Mammary epithelial cell (primary cell): Measurements from ENCODE around the gene ZFYVE1.

ENCODE experiments used
- CTCF ChIP-seq, 2 donors: IDR thresholded peaks in 1 of 2; conservative IDR thresholded peaks in 1 of 2; 2 replicates each; pipeline ENCODE4 v1.5.1; 2011 to 2012; ENCODE audit warnings: inconsistent platforms in 2 of 2, low read length in 2 of 2, mild to moderate bottlenecking in 2 of 2, control low read depth in 1 of 2, low read depth in 1 of 2; ENCODE audit not compliant: insufficient read depth in 1 of 2; ENCODE audit errors: extremely low read depth in 1 of 2
- EZH2 ChIP-seq: IDR thresholded peaks from 2 replicates; pipeline ENCODE4 v1.6.1; 2012; ENCODE audit warnings: low read length, inconsistent platforms, borderline replicate concordance

GRCh38 chr14:72962829-72963312 is 64.0 kb downstream of the ZFYVE1 start:
- TF ChIP-seq CTCF (conservative IDR thresholded peaks at IDR 0.05 in 1 of 2, IDR thresholded peaks at IDR 0.05 in 1 of 2; ENCODE audit: extremely low read depth in 1 of 2, insufficient read depth in 1 of 2, low read depth in 1 of 2, low read length in 2 of 2) (no peak), EZH2 (no peak)
